ENCODE results near the gene MDK.

The MDK gene

GRCh38 chr11:46353698-46354097 lies 27.8 kb upstream of the MDK start:
- DNase-seq (ENCODE audit: low read depth) = no peak
- TF ChIP-seq CTCF (conservative IDR thresholded peaks at IDR 0.05; ENCODE audit: low read depth, low read length) = no peak
- H3K4me3 ChIP-seq (ENCODE audit: low read length) = no peak overlapping the region

GRCh38 chr11:46356924-46357482 lies 24.5 kb upstream of the MDK start:
- H3K4me3 ChIP-seq (ENCODE audit: low read length) = no peak overlapping the region
- no peak for TF ChIP-seq CTCF (conservative IDR thresholded peaks at IDR 0.05; ENCODE audit: low read depth, low read length)
- DNase-seq (ENCODE audit: low read depth) = no peak

DNA sequence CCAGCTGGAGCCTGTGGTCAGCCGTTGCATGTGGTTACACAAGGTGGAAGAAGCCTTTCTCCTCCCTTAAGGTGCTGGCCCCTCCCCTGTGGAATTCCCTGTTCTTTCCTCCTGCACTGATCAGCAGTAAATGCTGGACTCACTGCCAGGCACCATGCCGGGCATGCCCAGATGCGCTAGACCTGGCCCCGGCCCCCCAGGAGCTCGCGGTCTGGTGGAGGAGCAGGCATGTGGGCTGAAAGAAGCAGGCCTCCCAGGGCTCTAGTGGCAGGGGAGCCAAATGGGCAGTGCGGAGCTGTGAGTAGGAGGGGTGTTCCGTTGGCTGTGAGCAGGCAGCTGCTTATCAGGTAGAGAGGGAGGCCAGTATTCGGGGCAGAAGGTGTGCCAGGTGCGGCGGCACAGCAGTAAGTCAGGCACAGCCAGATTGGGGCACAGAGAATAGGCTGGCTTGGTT lies 24.0 kb upstream of the MDK start:
- no peak for DNase-seq (ENCODE audit: low read depth)
- no peak for TF ChIP-seq CTCF (conservative IDR thresholded peaks at IDR 0.05; ENCODE audit: low read depth, low read length)
- no peak overlapping the region for H3K4me3 ChIP-seq (ENCODE audit: low read length)

- no peak for TF ChIP-seq CTCF (conservative IDR thresholded peaks at IDR 0.05; ENCODE audit: low read depth, low read length)
- no peak for DNase-seq (ENCODE audit: low read depth)
- H3K4me3 ChIP-seq (ENCODE audit: low read length) = no peak overlapping the region
Observed at GRCh38 chr11:46359953-46360352, 21.5 kb upstream of the MDK start.

DNA sequence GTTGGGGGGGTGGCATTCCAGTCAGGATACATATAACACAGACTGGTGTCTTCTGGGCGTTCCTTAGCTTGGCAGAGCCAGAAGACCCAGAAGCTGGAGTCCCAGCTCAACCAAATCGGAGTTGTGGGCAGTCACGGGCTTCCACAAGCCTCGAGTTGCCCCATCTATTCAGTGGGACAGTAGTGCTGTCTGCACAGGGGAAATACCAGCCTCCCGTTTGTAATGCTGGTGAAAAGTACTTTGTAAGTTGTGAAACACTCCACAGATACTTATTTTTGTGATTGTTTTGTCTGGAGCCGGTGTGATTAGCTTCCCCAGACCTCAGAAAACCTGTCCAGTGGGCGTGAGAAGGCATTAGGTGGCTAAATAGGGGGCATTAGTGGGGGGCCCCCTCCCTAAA lies 20.6 kb upstream of the MDK start:
- DNase-seq (ENCODE audit: low read depth) = no peak
- no peak overlapping the region for H3K4me3 ChIP-seq (ENCODE audit: low read length)
- TF ChIP-seq CTCF (conservative IDR thresholded peaks at IDR 0.05; ENCODE audit: low read depth, low read length) = no peak

DNA sequence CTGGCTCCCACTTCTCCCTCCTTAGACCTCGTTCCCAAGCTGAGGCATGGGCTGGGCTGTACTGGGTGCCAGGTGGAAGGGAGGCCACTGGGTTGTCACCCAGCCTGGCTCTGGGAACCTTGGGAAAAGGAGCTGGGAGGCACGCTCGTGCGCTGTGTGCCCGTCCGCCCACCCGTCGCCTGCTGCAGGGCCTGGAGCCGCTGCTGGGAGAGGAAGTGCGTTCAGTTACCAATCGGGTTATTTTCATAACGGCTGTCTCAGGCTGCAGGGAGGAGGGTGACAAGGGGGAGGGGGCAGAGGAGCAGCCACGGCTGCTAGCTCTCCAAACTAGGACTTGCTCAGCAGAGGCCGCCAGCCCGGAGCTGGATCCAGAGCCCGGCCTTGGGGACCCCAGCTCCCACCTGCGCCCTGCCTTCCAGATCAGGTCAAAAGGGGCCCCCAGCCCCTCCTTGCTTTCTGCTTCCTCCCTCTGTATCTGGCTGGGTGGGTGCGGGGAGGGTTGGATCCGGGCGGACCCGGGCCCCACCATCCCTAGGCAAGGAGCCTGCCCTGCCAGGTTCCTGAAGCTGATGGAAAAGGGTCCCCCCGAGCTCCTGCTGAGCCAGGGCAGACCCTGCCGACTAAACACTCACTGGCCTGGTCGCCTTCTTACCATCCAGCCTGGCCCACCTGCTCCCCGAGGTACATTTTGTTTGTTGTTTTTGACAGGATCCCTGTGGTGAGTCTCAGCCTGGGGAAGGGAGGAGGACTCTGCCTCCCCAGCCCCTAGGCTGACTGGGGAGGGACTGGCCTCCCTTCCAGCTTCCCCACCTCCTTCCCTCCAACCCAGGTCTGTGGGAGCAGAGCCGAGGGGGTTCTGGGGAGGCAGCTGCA lies 19.9 kb upstream of the MDK start:
- H3K4me3 ChIP-seq (ENCODE audit: low read length) = no peak overlapping the region
- no peak for TF ChIP-seq CTCF (conservative IDR thresholded peaks at IDR 0.05; ENCODE audit: low read depth, low read length)
- no peak for DNase-seq (ENCODE audit: low read depth)
